Neural cell (in vitro differentiated cells): ENCODE data around the gene NOC4L.

Experiments
- CTCF ChIP-seq: fragments of 450-650 bp; IDR thresholded peaks from 2 replicates; pipeline ENCODE4 v1.5.1; 2014; ENCODE audit warnings: antibody characterized with exemption, mild to moderate bottlenecking, moderate library complexity; ENCODE audit not compliant: poor library complexity, severe bottlenecking
- EP300 ChIP-seq: fragments of 450-650 bp; conservative IDR thresholded peaks from 2 replicates; pipeline ENCODE4 v1.6.1; 2014; ENCODE audit warnings: antibody characterized with exemption, mild to moderate bottlenecking, moderate library complexity; ENCODE audit not compliant: poor library complexity, severe bottlenecking
- EZH2 ChIP-seq: fragments of 200-600, 300-800 bp; shearing (Covaris generic), sonication (generic); IDR thresholded peaks from 2 replicates; pipeline ENCODE4 v1.6.1; 2014; ENCODE audit warnings: antibody characterized with exemption, low read length, borderline replicate concordance, mild to moderate bottlenecking; ENCODE audit not compliant: insufficient read depth, poor library complexity, severe bottlenecking
- MXI1 ChIP-seq: fragments of 450-650 bp; conservative IDR thresholded peaks from 2 replicates; pipeline ENCODE4 v1.6.1; 2014; ENCODE audit warnings: antibody characterized with exemption, mild to moderate bottlenecking; ENCODE audit not compliant: poor library complexity, severe bottlenecking
- POLR2AphosphoS5 ChIP-seq: IDR thresholded peaks from 2 replicates; pipeline ENCODE4 v1.6.1; 2012
- RAD21 ChIP-seq: fragments of 450-650 bp; conservative IDR thresholded peaks from 2 replicates; pipeline ENCODE4 v1.6.1; 2014; ENCODE audit warnings: antibody characterized with exemption, mild to moderate bottlenecking, moderate library complexity
- SMC3 ChIP-seq: fragments of 450-650 bp; conservative IDR thresholded peaks from 2 replicates; pipeline ENCODE4 v1.6.1; 2014; ENCODE audit warnings: antibody characterized with exemption, mild to moderate bottlenecking, moderate library complexity; ENCODE audit not compliant: poor library complexity
- TAF1 ChIP-seq: IDR thresholded peaks from 2 replicates; pipeline ENCODE4 v1.6.1; 2012; ENCODE audit warnings: low read depth

GRCh38 chr12:132178316-132178715 is 34.1 kb downstream of the NOC4L start:
- TF ChIP-seq POLR2AphosphoS5 = no peak
- TF ChIP-seq CTCF = no peak
- no peak for TF ChIP-seq EP300
- TF ChIP-seq MXI1 = no peak
- TF ChIP-seq EZH2 = no peak
- no peak for TF ChIP-seq RAD21
- no peak for TF ChIP-seq TAF1
- TF ChIP-seq SMC3 = no peak
